ELR (cell line): ENCODE results near the gene LRRC38.
"Not testable (repeated sequence)": the region's sequence is repeated elsewhere in the genome, so short reads cannot be mapped to it uniquely, and the experiment has no call there.

ENCODE experiments used
- DNase-seq: peaks from one replicate; pipeline ENCODE4 v3.0.0-alpha.2; 2015; ENCODE audit warnings: low read depth

LRRC38 gene

DNA sequence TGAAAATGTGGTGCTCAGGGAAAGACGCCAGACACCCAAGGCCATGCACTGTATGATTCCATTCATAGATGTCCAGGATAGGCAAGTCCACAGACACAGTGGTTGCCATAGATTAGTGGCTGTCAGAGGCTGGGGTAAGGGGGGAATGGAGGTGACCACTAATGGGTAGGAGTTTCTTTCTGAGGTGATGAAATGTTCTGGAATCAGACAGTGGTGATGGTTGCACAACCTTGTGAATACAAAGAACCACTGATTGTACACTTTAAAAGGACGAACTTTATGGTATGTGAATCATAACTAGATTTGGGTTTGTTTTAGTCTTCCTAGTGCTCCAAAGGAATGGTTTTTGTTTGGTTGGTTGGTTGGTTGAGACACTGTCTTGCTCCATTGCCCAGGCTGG, 51.8 kb downstream of the LRRC38 start:
- no peak for DNase-seq

- DNase-seq, result no peak
Measured at GRCh38 chr1:13456904-13457532, 56.8 kb downstream of the LRRC38 start.

DNA sequence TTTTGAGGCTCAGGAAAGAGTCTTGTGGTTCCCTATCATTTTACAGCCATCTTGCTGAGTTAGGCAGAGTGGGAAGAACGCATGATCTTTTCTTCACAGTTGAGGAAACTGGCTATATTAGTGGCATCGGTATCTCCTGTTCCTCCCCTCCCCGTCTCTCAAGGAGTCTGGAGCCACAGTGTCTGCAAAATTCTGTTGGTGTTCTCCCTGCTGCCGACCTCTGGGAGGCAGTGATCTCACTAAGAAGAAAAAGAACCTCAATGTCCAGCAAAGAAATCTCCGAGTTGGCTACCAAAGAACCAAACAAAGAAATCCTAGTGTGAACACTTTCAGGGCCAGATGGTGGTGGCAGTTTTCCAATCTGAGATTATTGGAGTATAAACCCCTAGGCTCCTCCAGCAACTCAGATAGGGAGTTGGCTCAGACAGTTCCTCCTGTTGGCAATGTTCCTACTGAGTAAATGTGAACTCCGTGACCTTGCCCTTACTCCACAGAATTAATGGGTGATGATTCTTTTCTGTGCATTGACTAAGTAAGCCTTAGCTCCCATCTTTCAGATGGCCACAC, 62.3 kb downstream of the LRRC38 start:
- DNase-seq, result no peak

DNA sequence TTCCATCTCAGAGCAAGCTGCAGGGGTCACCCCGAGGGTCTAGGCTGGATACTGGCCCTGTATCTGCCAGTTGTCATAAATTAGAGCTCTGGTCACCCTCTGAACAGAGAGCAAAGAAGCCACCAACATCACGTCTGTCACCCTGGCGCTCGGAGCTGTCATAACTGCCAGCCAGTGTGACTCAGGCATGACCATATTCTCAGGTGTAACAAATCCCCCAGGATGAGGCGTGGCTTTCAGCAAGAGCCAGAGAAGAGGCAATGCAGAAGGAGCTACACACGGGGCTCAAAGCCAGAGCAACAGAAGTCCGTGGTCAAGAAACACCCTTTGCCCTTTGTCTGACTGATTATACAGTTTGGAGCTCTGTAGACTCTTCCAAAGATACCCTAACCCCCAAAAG, 63.6 kb downstream of the LRRC38 start:
- DNase-seq, result no peak

GRCh38 chr1:13443335-13443979, 70.3 kb downstream of the LRRC38 start:
- no peak for DNase-seq

- DNase-seq, result not testable (repeated sequence)
Measured at GRCh38 chr1:13439104-13439783, 74.6 kb downstream of the LRRC38 start.

DNA sequence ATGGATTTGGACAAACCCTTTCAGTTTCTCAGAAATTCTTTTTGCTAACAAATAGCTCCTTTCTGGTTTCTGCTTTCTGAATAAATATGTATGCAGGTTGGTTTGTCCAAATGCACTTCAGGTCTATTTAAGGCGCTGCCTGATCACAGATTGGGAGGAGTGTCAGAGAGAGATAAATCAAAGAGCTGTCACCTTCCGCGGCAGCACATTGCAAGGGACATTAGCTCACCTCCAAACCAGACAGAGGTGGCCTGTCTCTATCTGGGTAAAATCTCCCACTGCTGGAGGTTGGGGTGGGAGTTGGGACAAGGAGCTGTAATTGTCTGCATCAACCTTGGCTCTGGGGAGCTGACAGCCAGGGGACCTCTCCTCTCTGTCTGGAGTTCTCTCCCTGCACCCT, 78.3 kb downstream of the LRRC38 start:
- no peak for DNase-seq

- DNase-seq, result not testable (repeated sequence)
Measured at GRCh38 chr1:13433694-13434358, 80.0 kb downstream of the LRRC38 start.

DNA sequence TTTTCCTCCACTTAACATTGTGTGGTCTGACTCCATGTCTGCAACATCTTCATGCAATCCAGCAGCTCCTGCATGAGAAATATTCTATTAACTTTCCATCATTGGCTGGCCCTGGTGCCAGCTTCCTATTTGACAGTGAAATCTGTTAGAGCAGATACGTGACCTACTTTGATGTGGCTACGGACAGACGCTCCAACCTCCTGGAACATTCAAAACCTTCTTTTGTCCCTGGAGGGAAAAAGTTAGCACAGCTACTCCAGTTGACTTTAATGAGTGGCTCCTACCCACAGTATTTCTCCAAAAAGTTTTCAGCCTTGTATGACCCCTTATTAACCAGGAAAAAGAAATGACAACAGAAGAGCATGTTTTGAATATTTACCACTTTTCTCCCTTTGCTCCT, 81.6 kb downstream of the LRRC38 start:
- no peak for DNase-seq

- DNase-seq, result no peak
Measured at GRCh38 chr1:13430495-13430894, 83.3 kb downstream of the LRRC38 start.
